Mesenchymal stem cell (in vitro differentiated cells and primary cell): ENCODE results near the gene PLXNA2.

ENCODE experiments used
- DNase-seq: peaks from one replicate; pipeline ENCODE4 v3.0.0-alpha.2; 2013
- H2AFZ ChIP-seq: one replicate; pipeline ENCODE4 v1.6.1; 2013; ENCODE audit warnings: low read depth, mild to moderate bottlenecking, control low read depth, inconsistent platforms, low read length, moderate library complexity
- H2AK5ac ChIP-seq: 2 replicates; pipeline ENCODE4 v1.6.1; 2013; ENCODE audit warnings: low read length, moderate library complexity, mild to moderate bottlenecking, inconsistent platforms; ENCODE audit not compliant: severe bottlenecking
- H2BK120ac ChIP-seq: one replicate; pipeline ENCODE4 v1.6.1; 2013; ENCODE audit warnings: low read depth, mild to moderate bottlenecking, inconsistent platforms, low read length, moderate library complexity
- H2BK12ac ChIP-seq, 2 experiments: one replicate each; pipeline ENCODE4 v1.6.1; 2013; ENCODE audit warnings: inconsistent platforms in 2 of 2, low read length in 2 of 2, mild to moderate bottlenecking in 2 of 2, moderate library complexity in 2 of 2, control low read depth in 1 of 2
- H2BK15ac ChIP-seq: one replicate; pipeline ENCODE4 v1.6.1; 2013; ENCODE audit warnings: mild to moderate bottlenecking, low read depth, inconsistent platforms; ENCODE audit not compliant: poor library complexity, severe bottlenecking
- H2BK5ac ChIP-seq: 2 replicates; pipeline ENCODE4 v1.6.1; 2013; ENCODE audit warnings: low read depth, mild to moderate bottlenecking, low read length, control low read depth, inconsistent platforms; ENCODE audit not compliant: poor library complexity, severe bottlenecking
- H3K14ac ChIP-seq, 2 experiments: one replicate each; pipeline ENCODE4 v1.6.1; 2013; ENCODE audit warnings: inconsistent platforms in 2 of 2, low read length in 2 of 2, control low read depth in 1 of 2, mild to moderate bottlenecking in 1 of 2, moderate library complexity in 1 of 2
- H3K18ac ChIP-seq, 2 experiments: one replicate each; pipeline ENCODE4 v1.6.1; 2013; ENCODE audit warnings: inconsistent platforms in 2 of 2, low read length in 2 of 2, control low read depth in 1 of 2, low read depth in 1 of 2, mild to moderate bottlenecking in 1 of 2
- H3K23ac ChIP-seq, 2 experiments: one replicate each; pipeline ENCODE4 v1.6.1; 2013; ENCODE audit warnings: inconsistent platforms in 2 of 2, low read length in 2 of 2, mild to moderate bottlenecking in 2 of 2, moderate library complexity in 2 of 2, control low read depth in 1 of 2
- H3K27ac ChIP-seq: 2 replicates; pipeline ENCODE4 v1.5.1; 2013; ENCODE audit warnings: mild to moderate bottlenecking, moderate library complexity, low read length, control low read depth, inconsistent platforms; ENCODE audit not compliant: poor library complexity, severe bottlenecking
- H3K27me3 ChIP-seq, 2 experiments: 2 replicates each; pipeline versions ENCODE4 v1.6.1 to v1.7.0; 2013; ENCODE audit warnings: low read length in 2 of 2, mild to moderate bottlenecking in 2 of 2, moderate library complexity in 2 of 2, control low read depth in 1 of 2, inconsistent platforms in 1 of 2; ENCODE audit not compliant: control insufficient read depth in 1 of 2, insufficient read depth in 1 of 2
- H3K36me3 ChIP-seq, 2 experiments: 2 replicates each; pipeline versions ENCODE4 v1.6.1 to v1.7.0; 2013; ENCODE audit warnings: low read length in 2 of 2, control low read depth in 1 of 2, inconsistent platforms in 1 of 2, low read depth in 1 of 2, mild to moderate bottlenecking in 1 of 2; ENCODE audit not compliant: insufficient read depth in 2 of 2, control insufficient read depth in 1 of 2
- H3K4ac ChIP-seq, 2 experiments: one replicate each; pipeline ENCODE4 v1.6.1; 2013; ENCODE audit warnings: inconsistent platforms in 2 of 2, low read length in 2 of 2, mild to moderate bottlenecking in 2 of 2, moderate library complexity in 2 of 2, control low read depth in 1 of 2, low read depth in 1 of 2
- H3K4me1 ChIP-seq: 2 replicates; pipeline ENCODE4 v1.6.1; 2013; ENCODE audit warnings: low read depth, low read length, control low read depth; ENCODE audit not compliant: control insufficient read depth, insufficient read depth
- H3K4me2 ChIP-seq: 2 replicates; pipeline ENCODE4 v1.6.1; 2013; ENCODE audit warnings: low read length, mild to moderate bottlenecking, inconsistent platforms; ENCODE audit not compliant: poor library complexity, severe bottlenecking
- H3K4me3 ChIP-seq, 2 experiments: 2 replicates each; pipeline versions ENCODE4 v1.5.1 to v1.7.0; 2013; ENCODE audit warnings: low read length in 2 of 2, mild to moderate bottlenecking in 2 of 2, control low read depth in 1 of 2, low read depth in 1 of 2; ENCODE audit not compliant: insufficient read depth in 1 of 2
- H3K79me1 ChIP-seq: replicated peaks from 2 replicates; pipeline ENCODE4 v1.6.1; 2013; ENCODE audit warnings: mild to moderate bottlenecking, control low read depth, low read length, inconsistent platforms; ENCODE audit not compliant: poor library complexity, severe bottlenecking
- H3K9ac ChIP-seq: 2 replicates; pipeline ENCODE4 v1.7.0; 2013; ENCODE audit warnings: mild to moderate bottlenecking, low read length, moderate library complexity
- H3K9me3 ChIP-seq: 2 replicates; pipeline ENCODE4 v1.7.0; 2013; ENCODE audit warnings: mild to moderate bottlenecking, low read length; ENCODE audit not compliant: control insufficient read depth
- H4K8ac ChIP-seq: one replicate; pipeline ENCODE4 v1.6.1; 2013; ENCODE audit warnings: inconsistent platforms, mild to moderate bottlenecking, low read length, moderate library complexity
- H4K91ac ChIP-seq: one replicate; pipeline ENCODE4 v1.6.1; 2013; ENCODE audit warnings: mild to moderate bottlenecking, low read length, inconsistent platforms
- WGBS: methylation state at CpG from one replicate; pipeline ENCODE4 v1.1.7; 2013; ENCODE audit warnings: mixed read lengths; 5-methylcytosine and 5-hydroxymethylcytosine counted together

Gene PLXNA2

GRCh38 chr1:208248991-208249696 lies 5.0 kb upstream of the PLXNA2 start:
- no peaks in the 10 kb centered on the region for H3K79me1 ChIP-seq
- no peak overlapping the region for H3K23ac ChIP-seq
- H3K4me2 ChIP-seq, result no peak overlapping the region
- H3K36me3 ChIP-seq, result no peaks in the 10 kb centered on the region
- peaks cover 4% of the 10 kb centered on the region for H3K4me1 ChIP-seq
- no peak overlapping the region for H2BK120ac ChIP-seq
- H2BK5ac ChIP-seq, result no peak overlapping the region
- no peak overlapping the region for H3K9ac ChIP-seq
- WGBS, result 92% methylated on average over 4 of the region's 5 CpGs
- H3K4me3 ChIP-seq, result no peak overlapping the region
- no peaks in the 10 kb centered on the region for H3K9me3 ChIP-seq
- DNase-seq, result no peak
- H3K27me3 ChIP-seq, result peaks cover 3 to 68% of the 10 kb centered on the region in 2 experiments
- no peak overlapping the region for H3K4ac ChIP-seq
- no peak overlapping the region for H2BK12ac ChIP-seq
- no peak overlapping the region for H4K8ac ChIP-seq
- H2AFZ ChIP-seq, result no peak overlapping the region
- H3K18ac ChIP-seq, result no peak overlapping the region
- no peak overlapping the region for H3K27ac ChIP-seq
- H2BK15ac ChIP-seq, result no peak overlapping the region
- H4K91ac ChIP-seq, result no peak overlapping the region
- H3K14ac ChIP-seq, result no peak overlapping the region
- no peak overlapping the region for H2AK5ac ChIP-seq

- no peak overlapping the region for H2AK5ac ChIP-seq
- H4K8ac ChIP-seq, result no peak overlapping the region
- no peaks in the 10 kb centered on the region for H3K79me1 ChIP-seq
- peaks cover 3 to 66% of the 10 kb centered on the region in 2 experiments for H3K27me3 ChIP-seq
- no peak overlapping the region for H4K91ac ChIP-seq
- H3K18ac ChIP-seq, result no peak overlapping the region
- no peak overlapping the region for H3K4ac ChIP-seq
- H2BK120ac ChIP-seq, result no peak overlapping the region
- H3K4me3 ChIP-seq, result no peak overlapping the region
- H2BK12ac ChIP-seq, result no peak overlapping the region
- no peak overlapping the region for H3K9ac ChIP-seq
- no peak for DNase-seq
- no peak overlapping the region for H2BK15ac ChIP-seq
- peaks cover 4% of the 10 kb centered on the region for H3K4me1 ChIP-seq
- H3K4me2 ChIP-seq, result no peak overlapping the region
- no peaks in the 10 kb centered on the region for H3K9me3 ChIP-seq
- no peak overlapping the region for H3K27ac ChIP-seq
- H3K23ac ChIP-seq, result no peak overlapping the region
- no peak overlapping the region for H2BK5ac ChIP-seq
- H3K36me3 ChIP-seq, result no peaks in the 10 kb centered on the region
- no peak overlapping the region for H3K14ac ChIP-seq
- no peak overlapping the region for H2AFZ ChIP-seq
- 59% methylated on average over 5 of the region's 7 CpGs for WGBS
Observed at GRCh38 chr1:208248307-208248801, 4.2 kb upstream of the PLXNA2 start.

- WGBS, result 90% methylated on average over 5 of the region's 5 CpGs
- Histone ChIP-seq H3K14ac (no peak overlapping the region), H2AK5ac (no peak overlapping the region)
Observed at GRCh38 chr1:208247696-208248095, 3.5 kb upstream of the PLXNA2 start.

GRCh38 chr1:208245185-208245705 lies 1.1 kb upstream of the PLXNA2 start:
- H3K23ac ChIP-seq, result no peak overlapping the region
- H2BK12ac ChIP-seq, result no peak overlapping the region
- no peaks in the 10 kb centered on the region for H3K79me1 ChIP-seq
- H4K8ac ChIP-seq, result no peak overlapping the region
- peaks cover 14 to 64% of the 10 kb centered on the region in 2 experiments for H3K27me3 ChIP-seq
- WGBS, result 8% methylated on average over 15 of the region's 22 CpGs
- H3K9me3 ChIP-seq, result no peaks in the 10 kb centered on the region
- peaks cover 14% of the 10 kb centered on the region for H3K4me1 ChIP-seq
- no peaks in the 10 kb centered on the region for H3K36me3 ChIP-seq
- peak; percentile 93 for DNase-seq
- no peak overlapping the region for H4K91ac ChIP-seq
- no peak overlapping the region for H2BK15ac ChIP-seq
- H3K4me3 ChIP-seq, result peak overlapping the region; percentile 37 to 74
- H2AK5ac ChIP-seq, result no peak overlapping the region
- no peak overlapping the region for H3K27ac ChIP-seq
- H2AFZ ChIP-seq, result no peak overlapping the region
- H3K18ac ChIP-seq, result no peak overlapping the region
- no peak overlapping the region for H2BK5ac ChIP-seq
- H3K14ac ChIP-seq, result no peak overlapping the region
- peak overlapping the region; percentile 66 for H3K4me2 ChIP-seq
- peak overlapping the region; percentile 68 for H3K9ac ChIP-seq
- H2BK120ac ChIP-seq, result no peak overlapping the region
- H3K4ac ChIP-seq, result no peak overlapping the region

More at GRCh38 chr1:208247696-208248095, 3.5 kb upstream of the PLXNA2 start:
- Histone ChIP-seq H3K23ac (no peak overlapping the region), H3K4ac (no peak overlapping the region), H3K79me1 (no peaks in the 10 kb centered on the region), H4K8ac (no peak overlapping the region), H2BK5ac (no peak overlapping the region), H4K91ac (no peak overlapping the region), H3K36me3 (no peaks in the 10 kb centered on the region), H3K4me3 (no peak overlapping the region), H2AFZ (no peak overlapping the region), H2BK15ac (no peak overlapping the region), H3K9ac (no peak overlapping the region), H3K27me3 (peaks cover 6 to 64% of the 10 kb centered on the region in 2 experiments), H3K9me3 (no peaks in the 10 kb centered on the region), H3K18ac (no peak overlapping the region), H3K27ac (no peak overlapping the region), H3K4me1 (peaks cover 9% of the 10 kb centered on the region), H2BK12ac (no peak overlapping the region), H3K4me2 (no peak overlapping the region), H2BK120ac (no peak overlapping the region)
- no peak for DNase-seq
